Lower leg skin (tissue), 4 donors: ENCODE results near the gene TNFRSF1B. TPM values are rescaled to one million over a fixed set of nuclear protein-coding genes. Genes with fewer than 3 reads are reported as not detected.

Source experiments
- DNase-seq, 2 donors: peaks; one replicate each; pipeline ENCODE4 v3.0.0-alpha.2; 2019; ENCODE audit warnings: low spot score in 2 of 2
- H3K4me3 ChIP-seq: fragments of 200-600 bp; sonication (generic); 2 replicates; pipeline ENCODE4 v1.5.1; 2017; ENCODE audit warnings: mild to moderate bottlenecking, low read depth; ENCODE audit not compliant: poor library complexity, severe bottlenecking
- POLR2A ChIP-seq, 2 donors: fragments of 450-650 bp; IDR thresholded peaks; one replicate each; pipeline ENCODE4 v1.6.1; 2016 to 2017; ENCODE audit warnings: antibody characterized with exemption in 2 of 2, mild to moderate bottlenecking in 1 of 2, moderate library complexity in 1 of 2
- WGBS, 2 donors: methylation state at CpG; one replicate each; pipeline ENCODE4 v1.1.5; 2018; 5-methylcytosine and 5-hydroxymethylcytosine counted together
- intact Hi-C: fragments of 100-400 bp; cut with DNase I; formaldehyde crosslinking; loops from one replicate; pipeline ENCODE4 v1.15.0; 2023; ENCODE audit warnings: low total_unique reads
- total RNA-seq, 4 donors: library from RNA; depleted of rRNA; stranded (reverse); fragments of >200 nt; gene quantifications; one replicate each; pipeline ENCODE4 v1.1.0, GENCODE V29; 2016
- TF ChIP-seq, protein P1 (sequence below), 3 donors: fragments of 450-650 bp; IDR thresholded peaks; one replicate each; pipeline ENCODE4 v1.5.1; 2016; ENCODE audit warnings: antibody characterized with exemption in 3 of 3, mild to moderate bottlenecking in 3 of 3, moderate library complexity in 2 of 3

TNFRSF1B gene
- total RNA-seq, 4 donors from 2014 or later = 8.5 to 33.1 (median 16.3) TPM

DNA sequence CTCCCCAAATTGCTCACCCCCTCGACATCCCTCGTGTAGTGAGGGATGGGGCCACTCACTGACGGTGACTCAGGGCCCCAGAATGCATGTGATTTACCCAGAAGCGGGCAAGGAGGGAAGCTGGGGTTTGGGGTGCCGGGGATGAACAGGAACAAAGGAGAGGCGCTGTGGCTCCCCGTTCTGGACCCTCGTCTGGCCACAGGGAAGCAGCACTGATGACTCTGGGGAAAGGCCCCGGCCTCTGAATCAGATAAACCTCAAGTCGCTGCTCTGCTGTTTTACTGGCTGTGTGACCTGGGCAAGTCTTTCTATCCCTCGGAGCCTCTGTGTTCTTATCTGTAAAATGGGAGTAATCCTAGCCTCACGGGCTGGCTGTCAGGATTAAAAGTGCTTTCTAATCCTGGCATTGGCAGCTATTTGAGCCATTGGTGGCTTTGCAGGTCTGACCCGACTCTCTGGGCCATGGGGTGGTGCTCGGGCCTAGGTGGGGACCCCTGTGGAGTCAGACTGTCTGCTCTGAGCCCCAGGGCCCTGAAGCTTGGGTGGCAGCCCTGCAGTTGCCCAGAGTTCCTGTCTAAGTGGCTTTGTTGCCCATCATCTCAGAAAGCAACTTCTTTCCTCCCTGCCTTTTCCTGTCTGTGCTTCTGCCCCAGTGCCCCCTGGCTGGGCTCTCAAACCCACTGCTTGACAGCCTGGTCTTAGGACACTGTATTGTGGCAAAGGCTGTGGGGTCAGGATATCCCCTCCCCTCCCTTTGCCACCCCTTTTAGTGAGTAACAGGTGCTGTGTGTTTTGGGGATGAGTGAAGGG lies 5.5 kb downstream of the TNFRSF1B start:
- H3K4me3 ChIP-seq = no peak overlapping the region
- intact Hi-C loops = no loop called here
- no peak for DNase-seq
- 69 to 83% methylated on average over 10 to 14 of the region's 14 CpGs for WGBS, 2 donors
- no peak for TF ChIP-seq POLR2A (IDR thresholded peaks at IDR 0.05)
- TF ChIP-seq, protein P1, sequence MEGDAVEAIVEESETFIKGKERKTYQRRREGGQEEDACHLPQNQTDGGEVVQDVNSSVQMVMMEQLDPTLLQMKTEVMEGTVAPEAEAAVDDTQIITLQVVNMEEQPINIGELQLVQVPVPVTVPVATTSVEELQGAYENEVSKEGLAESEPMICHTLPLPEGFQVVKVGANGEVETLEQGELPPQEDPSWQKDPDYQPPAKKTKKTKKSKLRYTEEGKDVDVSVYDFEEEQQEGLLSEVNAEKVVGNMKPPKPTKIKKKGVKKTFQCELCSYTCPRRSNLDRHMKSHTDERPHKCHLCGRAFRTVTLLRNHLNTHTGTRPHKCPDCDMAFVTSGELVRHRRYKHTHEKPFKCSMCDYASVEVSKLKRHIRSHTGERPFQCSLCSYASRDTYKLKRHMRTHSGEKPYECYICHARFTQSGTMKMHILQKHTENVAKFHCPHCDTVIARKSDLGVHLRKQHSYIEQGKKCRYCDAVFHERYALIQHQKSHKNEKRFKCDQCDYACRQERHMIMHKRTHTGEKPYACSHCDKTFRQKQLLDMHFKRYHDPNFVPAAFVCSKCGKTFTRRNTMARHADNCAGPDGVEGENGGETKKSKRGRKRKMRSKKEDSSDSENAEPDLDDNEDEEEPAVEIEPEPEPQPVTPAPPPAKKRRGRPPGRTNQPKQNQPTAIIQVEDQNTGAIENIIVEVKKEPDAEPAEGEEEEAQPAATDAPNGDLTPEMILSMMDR (IDR thresholded peaks at IDR 0.05) = no peak

DNA sequence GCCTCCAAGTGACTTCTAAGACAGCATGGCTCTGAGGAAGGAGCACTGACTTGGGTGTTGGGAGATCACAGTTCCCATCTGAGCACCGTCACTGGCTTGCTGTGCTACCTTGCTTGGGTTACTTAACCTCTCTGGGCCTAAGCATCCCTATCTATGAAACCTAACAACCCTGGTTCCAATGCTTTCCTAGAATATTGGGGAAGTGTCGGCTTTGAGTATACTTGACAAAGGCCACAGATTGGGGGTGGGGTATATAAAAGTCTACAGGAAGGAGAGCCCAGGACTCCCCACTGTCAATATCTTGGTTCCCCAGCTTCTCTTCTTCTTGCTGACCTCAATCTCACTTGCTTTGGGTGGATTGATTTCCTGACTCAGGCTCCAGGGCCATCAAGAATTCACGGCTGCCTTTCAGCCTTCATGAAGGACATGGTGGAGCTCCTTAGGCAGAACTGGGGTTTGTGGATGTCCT lies 6.3 kb downstream of the TNFRSF1B start:
- no peak overlapping the region for H3K4me3 ChIP-seq
- TF ChIP-seq, protein P1 (IDR thresholded peaks at IDR 0.05) = no peak
- TF ChIP-seq POLR2A (IDR thresholded peaks at IDR 0.05) = no peak
- intact Hi-C loops = no loop called here
- WGBS, 2 donors = 73 to 79% methylated on average over 3 of the region's 3 CpGs
- DNase-seq = no peak

DNA sequence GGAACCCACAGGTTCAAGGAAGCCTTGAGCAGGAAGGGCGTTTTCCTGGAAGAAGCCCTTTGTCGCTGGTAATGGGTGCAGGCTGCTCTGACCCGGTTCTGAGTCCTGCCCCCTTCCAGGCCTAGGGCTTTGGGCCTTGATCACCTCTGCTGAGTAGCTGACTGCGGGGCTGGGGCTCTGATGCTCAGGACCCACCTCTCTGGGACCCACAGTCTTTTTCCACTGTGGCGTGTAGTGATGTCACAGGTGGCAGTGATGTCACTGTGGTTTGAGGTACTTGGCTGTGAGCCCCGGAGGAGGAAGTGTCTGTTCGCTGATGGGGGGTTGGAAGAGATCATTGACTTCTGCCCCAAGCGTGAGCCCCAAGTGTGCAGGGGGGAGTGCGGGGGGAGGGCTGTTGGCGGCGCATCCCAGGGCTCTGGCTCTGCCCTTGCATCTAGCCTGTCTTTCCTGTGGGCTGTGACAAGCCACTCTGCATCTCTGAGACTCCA lies 6.9 kb downstream of the TNFRSF1B start:
- 52 to 65% methylated on average over 11 of the region's 11 CpGs for WGBS, 2 donors
- H3K4me3 ChIP-seq = no peak overlapping the region
- TF ChIP-seq, protein P1 (IDR thresholded peaks at IDR 0.05) = no peak
- no peak for TF ChIP-seq POLR2A (IDR thresholded peaks at IDR 0.05)
- peak in 1 of 2 donors; percentile 94 for DNase-seq
- intact Hi-C loops = no loop called here

DNA sequence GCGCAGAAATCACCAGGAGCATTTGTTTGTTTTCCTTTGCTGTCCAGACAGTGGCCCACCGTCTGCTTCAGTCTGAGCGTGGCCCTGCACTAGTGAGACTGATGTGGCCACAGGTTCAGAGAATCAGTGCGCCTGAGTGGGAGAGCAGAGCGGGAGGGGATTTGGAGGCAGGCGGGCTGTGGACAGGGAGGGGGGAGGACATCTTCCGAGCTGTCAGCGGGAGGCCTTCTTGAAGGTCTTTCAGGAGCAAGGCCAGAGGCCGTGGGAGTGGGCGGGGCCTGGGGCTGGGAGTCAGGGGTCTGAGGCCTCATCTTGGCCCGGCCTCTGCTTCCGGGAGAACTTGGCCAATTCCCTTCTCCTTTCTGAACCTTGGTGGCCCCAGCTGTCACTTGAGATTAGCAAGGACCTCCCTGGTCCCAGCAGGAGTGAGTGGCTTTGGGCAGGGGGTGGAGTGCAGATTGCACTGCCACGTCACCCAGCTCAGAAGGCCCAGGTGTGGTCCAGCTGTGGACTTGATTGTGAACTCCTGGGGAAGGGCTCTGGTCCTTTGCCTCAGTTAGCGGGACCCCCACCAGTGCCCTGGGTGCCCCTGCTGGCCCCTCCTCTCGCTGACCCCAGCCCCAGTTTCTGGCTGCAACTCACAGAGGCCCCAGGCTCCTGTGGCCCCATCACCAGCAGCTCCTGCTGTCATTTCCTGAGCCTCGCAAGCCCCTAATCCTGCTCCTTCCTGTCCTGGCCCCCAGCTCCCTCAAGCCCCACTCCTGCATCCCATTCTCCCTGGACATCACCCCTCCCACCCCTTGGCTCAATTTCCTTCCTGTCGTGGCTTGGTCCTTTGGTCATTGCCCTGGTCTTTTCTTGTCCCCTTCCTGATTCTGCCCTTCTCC lies 8.4 kb downstream of the TNFRSF1B start:
- WGBS, 2 donors = 72 to 81% methylated on average over 17 of the region's 17 CpGs
- no peak overlapping the region for H3K4me3 ChIP-seq
- intact Hi-C loops = no loop called here
- DNase-seq = no peak
- TF ChIP-seq POLR2A (IDR thresholded peaks at IDR 0.05) = no peak
- TF ChIP-seq, protein P1 (IDR thresholded peaks at IDR 0.05) = no peak

DNA sequence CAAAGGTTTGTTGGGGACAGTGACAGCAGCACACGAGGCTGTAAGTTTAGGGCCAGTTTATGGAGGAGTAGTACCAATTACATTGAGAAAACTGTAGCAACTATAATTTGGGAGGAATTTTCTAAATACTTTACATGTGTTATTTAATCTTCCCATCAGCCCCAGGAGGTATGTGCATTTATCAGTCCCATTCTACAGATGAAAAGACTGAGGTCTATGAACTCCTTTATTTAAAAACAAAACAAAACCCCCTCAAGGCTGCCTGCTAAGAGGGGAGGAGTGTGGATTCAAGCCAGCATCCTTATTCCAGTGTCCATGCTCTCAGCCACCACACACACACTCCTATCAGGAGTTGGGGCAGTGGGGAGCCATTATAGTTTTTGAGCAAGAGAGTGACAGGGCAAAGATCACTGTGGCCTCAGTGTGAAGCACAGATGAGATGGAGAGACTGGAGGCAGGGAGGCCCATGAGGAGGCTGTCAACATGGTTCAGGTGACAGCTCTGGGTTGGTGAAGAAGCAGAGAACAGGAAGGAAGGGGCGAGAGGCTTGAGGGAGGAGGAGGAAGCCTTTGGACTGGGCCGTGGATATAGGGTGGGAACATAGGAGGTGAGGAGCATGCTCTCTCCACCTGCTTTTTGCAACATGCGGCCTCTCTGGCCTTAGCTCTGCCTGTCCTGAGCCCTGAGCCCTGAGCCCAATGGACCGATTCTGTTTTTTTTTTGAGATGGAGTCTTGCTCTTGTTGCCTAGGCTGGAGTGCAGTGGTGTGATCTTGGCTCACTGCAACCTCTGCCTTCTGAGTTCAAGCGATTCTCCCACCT lies 9.7 kb downstream of the TNFRSF1B start:
- DNase-seq = no peak
- WGBS, 2 donors = 84 to 86% methylated on average over 6 of the region's 6 CpGs
- no peak for TF ChIP-seq POLR2A (IDR thresholded peaks at IDR 0.05)
- TF ChIP-seq, protein P1 (IDR thresholded peaks at IDR 0.05) = no peak
- no peak overlapping the region for H3K4me3 ChIP-seq
- intact Hi-C loops = no loop called here
